ENCODE data around the gene CCDC27. TPM values are rescaled to one million over a fixed set of nuclear protein-coding genes. Genes with fewer than 3 reads are reported as not detected.

The CCDC27 gene
- polyA plus RNA-seq, 1 experiment, result not detected

DNA sequence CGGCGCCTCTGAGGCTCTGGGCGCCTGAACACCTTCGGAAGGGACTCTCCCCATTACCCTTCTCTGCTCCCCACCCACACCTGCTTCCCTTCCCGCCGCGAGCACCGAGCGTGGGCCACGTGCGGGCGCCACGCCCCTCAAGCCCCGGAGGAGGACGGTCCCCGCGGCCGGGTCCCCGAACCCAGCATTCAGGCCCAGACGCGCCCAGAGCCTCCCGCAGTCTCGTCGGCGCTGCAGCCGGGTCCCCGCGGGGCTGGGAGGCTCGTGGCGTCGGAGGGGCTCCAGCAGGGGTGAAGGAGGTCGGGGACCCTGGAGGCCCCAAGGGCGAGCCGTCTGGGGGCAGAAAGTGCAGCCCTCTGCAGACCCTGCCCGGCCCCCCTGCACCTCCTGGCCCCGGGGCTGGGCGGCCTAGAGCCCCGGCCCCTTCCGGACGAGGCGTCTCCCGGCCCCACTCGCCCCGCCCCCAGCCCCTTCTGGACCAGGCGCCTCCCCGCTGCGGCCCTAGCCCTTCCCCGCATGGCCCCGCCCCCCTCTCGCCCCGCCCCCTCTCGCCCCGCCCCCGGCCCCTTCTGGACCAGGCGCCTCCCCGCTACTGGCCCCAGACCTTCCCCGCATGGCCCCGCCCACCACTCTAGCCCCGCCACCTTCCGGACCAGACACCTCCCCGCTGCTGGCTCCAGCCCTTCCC lies 19.9 kb downstream of the CCDC27 start:
- ChIA-PET CTCF (interaction anchor here (1.0 to 2.9 kb wide), 2 partner anchors 48 to 281 kb away, joined by 4 to 10 read pairs; no protein-coding TSS in a partner anchor), POLR2A (no interaction called here)
- no peak overlapping the region for H3K27ac ChIP-seq (ENCODE audit: low read depth, low read length)

DNA sequence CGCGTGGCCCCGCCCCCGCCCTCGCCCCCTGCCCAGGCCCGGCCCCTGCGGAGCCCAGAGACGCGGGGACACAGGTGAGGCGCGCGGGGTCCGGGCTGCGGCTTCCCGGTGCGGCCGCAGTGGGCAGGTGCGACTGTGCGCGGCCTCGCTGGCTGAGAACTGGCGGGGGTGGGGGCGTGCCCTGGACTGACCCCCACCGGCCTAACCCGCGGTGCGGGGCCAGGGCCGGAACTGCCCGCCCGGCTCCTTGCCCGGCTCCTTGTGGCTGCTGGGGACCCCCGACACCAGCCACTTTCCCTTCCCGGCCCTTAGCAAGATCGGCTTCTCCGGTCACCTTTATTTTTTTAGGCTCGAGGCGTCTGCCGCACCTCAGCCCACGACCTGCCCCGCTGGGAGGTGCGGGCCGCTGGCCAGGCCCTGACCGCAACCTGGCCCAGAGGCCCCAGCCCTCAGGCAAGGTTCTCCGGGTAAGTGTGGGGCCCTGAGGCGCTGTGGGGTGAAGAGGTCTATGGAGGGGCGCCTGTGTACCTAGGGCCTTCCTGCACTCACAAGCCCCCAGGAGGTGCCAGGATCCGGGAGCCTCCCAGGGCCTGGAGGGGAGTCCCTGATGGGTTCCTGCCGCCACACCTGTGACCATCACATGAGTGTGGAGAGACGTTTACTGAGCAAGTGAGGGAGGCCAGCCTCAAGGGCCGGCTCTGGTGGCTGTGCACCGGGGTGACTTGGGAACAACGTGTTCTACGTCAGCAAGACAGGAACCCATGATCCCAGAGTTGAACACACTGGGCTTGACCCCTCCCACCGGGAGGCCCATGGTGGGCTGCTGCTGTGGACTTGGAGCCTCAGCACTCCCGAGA lies 20.7 kb downstream of the CCDC27 start, which contains the start of gene SMIM1:
SMIM1 (plus strand) TSS at position 35 of the 857 bp plus-strand sequence. CDS start 2,625 bp downstream, outside the sequence.
- Histone ChIP-seq H3K27ac (ENCODE audit: low read depth, low read length) (no peak within 1 kb of the TSS), H3K4me3 (ENCODE audit: low read depth, low read length) (peak within 1 kb of the TSS; percentile 67), H3K27me3 (ENCODE audit: control insufficient read depth, insufficient read depth, low read length) (peaks cover 3% of the 10 kb centered on the region), H3K9me3 (ENCODE audit: control insufficient read depth, insufficient read depth, low read length) (no peaks in the 10 kb centered on the region; the same call in 1 of the 2 replicates)
- TF ChIP-seq, protein P1, sequence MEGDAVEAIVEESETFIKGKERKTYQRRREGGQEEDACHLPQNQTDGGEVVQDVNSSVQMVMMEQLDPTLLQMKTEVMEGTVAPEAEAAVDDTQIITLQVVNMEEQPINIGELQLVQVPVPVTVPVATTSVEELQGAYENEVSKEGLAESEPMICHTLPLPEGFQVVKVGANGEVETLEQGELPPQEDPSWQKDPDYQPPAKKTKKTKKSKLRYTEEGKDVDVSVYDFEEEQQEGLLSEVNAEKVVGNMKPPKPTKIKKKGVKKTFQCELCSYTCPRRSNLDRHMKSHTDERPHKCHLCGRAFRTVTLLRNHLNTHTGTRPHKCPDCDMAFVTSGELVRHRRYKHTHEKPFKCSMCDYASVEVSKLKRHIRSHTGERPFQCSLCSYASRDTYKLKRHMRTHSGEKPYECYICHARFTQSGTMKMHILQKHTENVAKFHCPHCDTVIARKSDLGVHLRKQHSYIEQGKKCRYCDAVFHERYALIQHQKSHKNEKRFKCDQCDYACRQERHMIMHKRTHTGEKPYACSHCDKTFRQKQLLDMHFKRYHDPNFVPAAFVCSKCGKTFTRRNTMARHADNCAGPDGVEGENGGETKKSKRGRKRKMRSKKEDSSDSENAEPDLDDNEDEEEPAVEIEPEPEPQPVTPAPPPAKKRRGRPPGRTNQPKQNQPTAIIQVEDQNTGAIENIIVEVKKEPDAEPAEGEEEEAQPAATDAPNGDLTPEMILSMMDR (IDR thresholded peaks at IDR 0.05; ENCODE audit: low read depth, low read length), result no peak
- ChIA-PET POLR2A (no interaction called here), CTCF (no interaction called here)
- DNase-seq (ENCODE audit: low read depth, low spot score), result no peak

More for the DNA sequence above, 19.9 kb downstream of the CCDC27 start:
- peak; percentile 38 for DNase-seq (ENCODE audit: low read depth, low spot score)
- Histone ChIP-seq H3K27me3 (ENCODE audit: control insufficient read depth, insufficient read depth, low read length) (peaks cover 3% of the 10 kb centered on the region), H3K4me3 (ENCODE audit: low read depth, low read length) (peak overlapping the region; percentile 67), H3K9me3 (ENCODE audit: control insufficient read depth, insufficient read depth, low read length) (no peaks in the 10 kb centered on the region; the same call in 1 of the 2 replicates)
- TF ChIP-seq, protein P1 (IDR thresholded peaks at IDR 0.05; ENCODE audit: low read depth, low read length), result no peak

DNA sequence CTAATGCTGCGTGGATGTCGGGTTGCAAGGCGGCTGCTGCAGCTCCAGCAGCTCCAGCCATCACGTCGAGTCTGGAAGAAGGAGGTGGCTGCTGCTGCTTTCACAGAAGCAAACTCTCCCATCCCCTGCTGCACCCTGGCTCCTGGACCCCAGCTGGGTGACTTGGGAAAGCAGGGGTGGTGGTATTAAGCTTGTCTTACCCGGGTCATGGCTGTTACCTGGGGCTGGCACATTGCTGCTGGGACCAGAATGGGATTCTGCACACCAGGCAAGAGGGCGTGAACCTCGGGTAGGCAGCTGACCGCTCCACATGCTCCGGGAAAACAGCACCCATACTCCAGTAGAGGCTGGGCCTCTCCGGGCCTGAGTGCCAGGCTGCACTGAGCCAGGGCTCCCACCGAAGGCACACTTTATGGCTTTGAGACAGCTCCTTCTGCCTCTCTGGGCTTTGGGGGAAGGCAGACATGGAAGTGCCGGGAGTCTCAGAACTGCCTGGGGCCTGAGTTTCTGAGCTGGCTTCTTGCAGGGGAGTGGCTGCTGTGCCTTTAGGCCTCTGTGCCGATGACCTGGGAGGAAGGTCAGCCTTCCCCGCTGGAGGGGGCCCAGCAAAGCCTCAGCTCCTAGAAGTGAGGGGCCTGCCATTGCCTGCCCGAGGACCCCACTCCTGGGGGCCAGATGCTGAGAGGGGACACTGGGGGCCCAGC lies 21.5 kb downstream of the CCDC27 start:
- TF ChIP-seq, protein P1 (IDR thresholded peaks at IDR 0.05; ENCODE audit: low read depth, low read length), result no peak
- no peaks in the 10 kb centered on the region; the same call in 1 of the 2 replicates for H3K9me3 ChIP-seq (ENCODE audit: control insufficient read depth, insufficient read depth, low read length)
- peak overlapping the region; percentile 60; the same call in 1 of the 2 replicates for H3K4me3 ChIP-seq (ENCODE audit: low read depth, low read length)
- CTCF ChIA-PET, result no interaction called here
- DNase-seq (ENCODE audit: low read depth, low spot score), result no peak
- H3K27me3 ChIP-seq (ENCODE audit: control insufficient read depth, insufficient read depth, low read length), result peaks cover 3% of the 10 kb centered on the region
- H3K27ac ChIP-seq (ENCODE audit: low read depth, low read length), result no peak overlapping the region
- POLR2A ChIA-PET, result no interaction called here

GRCh38 chr1:3774276-3774945 lies 22.2 kb downstream of the CCDC27 start:
- Histone ChIP-seq H3K9me3 (ENCODE audit: control insufficient read depth, insufficient read depth, low read length) (no peaks in the 10 kb centered on the region; the same call in 1 of the 2 replicates), H3K27ac (ENCODE audit: low read depth, low read length) (no peak overlapping the region), H3K4me3 (ENCODE audit: low read depth, low read length) (no peak overlapping the region), H3K27me3 (ENCODE audit: control insufficient read depth, insufficient read depth, low read length) (peaks cover 3% of the 10 kb centered on the region)
- POLR2A ChIA-PET, result no interaction called here
- TF ChIP-seq, protein P1 (IDR thresholded peaks at IDR 0.05; ENCODE audit: low read depth, low read length), result no peak
- no peak for DNase-seq (ENCODE audit: low read depth, low spot score)
- CTCF ChIA-PET, result no interaction called here
